Nephron progenitor cell (in vitro differentiated cells): ENCODE measurements around the gene GSG1L.
"Not testable (repeated sequence)": the region's sequence is repeated elsewhere in the genome, so short reads cannot be mapped to it uniquely, and the experiment has no call there.

Source experiments
- DNase-seq: peaks from one replicate; pipeline ENCODE4 v3.0.0; 2021
- H3K27ac Mint-ChIP-seq: 2 replicates; pipeline ENCODE4 v1.8.0; 2021; ENCODE audit warnings: mild to moderate bottlenecking, moderate library complexity, mixed read lengths
- H3K27me3 Mint-ChIP-seq: 2 replicates; pipeline ENCODE4 v1.8.0; 2021; ENCODE audit warnings: mild to moderate bottlenecking, low read depth, mixed read lengths; ENCODE audit not compliant: poor library complexity
- H3K36me3 Mint-ChIP-seq: 2 replicates; pipeline ENCODE4 v1.8.0; 2021; ENCODE audit warnings: low read depth, mixed read lengths
- H3K4me1 Mint-ChIP-seq: 2 replicates; pipeline ENCODE4 v1.8.0; 2021; ENCODE audit warnings: mixed read lengths
- H3K4me3 Mint-ChIP-seq: 2 replicates; pipeline ENCODE4 v1.8.0; 2021; ENCODE audit warnings: mild to moderate bottlenecking, moderate library complexity, mixed read lengths
- H3K9me3 Mint-ChIP-seq: 2 replicates; pipeline ENCODE4 v1.8.0; 2021; ENCODE audit warnings: mild to moderate bottlenecking, moderate library complexity, mixed read lengths
- CTCF ChIP-seq: fragments of 200-600 bp; sonication (generic); IDR thresholded peaks from 2 replicates; pipeline ENCODE4 v1.5.0; 2021; ENCODE audit warnings: antibody characterized with exemption

GSG1L gene

GRCh38 chr16:27984121-27984520 lies 79.4 kb downstream of the GSG1L start:
- no peak overlapping the region for H3K27ac Mint-ChIP-seq
- H3K27me3 Mint-ChIP-seq, result peaks cover 23% of the 10 kb centered on the region
- DNase-seq, result no peak
- no peak for TF ChIP-seq CTCF
- no peak overlapping the region for H3K4me3 Mint-ChIP-seq
- no peaks in the 10 kb centered on the region for H3K36me3 Mint-ChIP-seq
- H3K9me3 Mint-ChIP-seq, result peaks cover 5% of the 10 kb centered on the region
- peaks cover 7% of the 10 kb centered on the region for H3K4me1 Mint-ChIP-seq

- peaks cover 7% of the 10 kb centered on the region for H3K4me1 Mint-ChIP-seq
- peaks cover 28% of the 10 kb centered on the region for H3K27me3 Mint-ChIP-seq
- TF ChIP-seq CTCF, result no peak
- H3K9me3 Mint-ChIP-seq, result peaks cover 5% of the 10 kb centered on the region
- H3K4me3 Mint-ChIP-seq, result no peak overlapping the region
- DNase-seq, result no peak
- no peak overlapping the region for H3K27ac Mint-ChIP-seq
- no peaks in the 10 kb centered on the region for H3K36me3 Mint-ChIP-seq
Observed at GRCh38 chr16:27983244-27983643, 80.3 kb downstream of the GSG1L start.

GRCh38 chr16:27982184-27982583 lies 81.3 kb downstream of the GSG1L start:
- Mint-ChIP-seq H3K27me3 (peaks cover 36% of the 10 kb centered on the region), H3K9me3 (peaks cover 5% of the 10 kb centered on the region), H3K36me3 (no peaks in the 10 kb centered on the region), H3K4me1 (peaks cover 7% of the 10 kb centered on the region), H3K27ac (no peak overlapping the region), H3K4me3 (no peak overlapping the region)
- no peak for DNase-seq
- no peak for TF ChIP-seq CTCF

- Mint-ChIP-seq H3K4me3 (no peak overlapping the region), H3K9me3 (peaks cover 5% of the 10 kb centered on the region), H3K36me3 (no peaks in the 10 kb centered on the region), H3K27ac (no peak overlapping the region), H3K4me1 (peaks cover 7% of the 10 kb centered on the region), H3K27me3 (peaks cover 46% of the 10 kb centered on the region)
- no peak for DNase-seq
- no peak for TF ChIP-seq CTCF
Observed at GRCh38 chr16:27980919-27981700, 82.4 kb downstream of the GSG1L start.

- Mint-ChIP-seq H3K9me3 (peaks cover 5% of the 10 kb centered on the region), H3K27ac (no peak overlapping the region), H3K4me1 (peaks cover 4% of the 10 kb centered on the region), H3K4me3 (no peak overlapping the region), H3K27me3 (peaks cover 55% of the 10 kb centered on the region), H3K36me3 (no peaks in the 10 kb centered on the region)
- no peak for DNase-seq
- TF ChIP-seq CTCF, result no peak
Observed at GRCh38 chr16:27980076-27980775, 83.3 kb downstream of the GSG1L start.

- H3K27me3 Mint-ChIP-seq, result peaks cover 56% of the 10 kb centered on the region
- H3K4me1 Mint-ChIP-seq, DNase-seq, H3K36me3 Mint-ChIP-seq, H3K4me3 Mint-ChIP-seq, H3K9me3 Mint-ChIP-seq, H3K27ac Mint-ChIP-seq: not testable (repeated sequence)
Observed at GRCh38 chr16:27979668-27980067, 83.8 kb downstream of the GSG1L start.
